NCI-H2107 treated with DMSO at 0.1 percent for 48 hours (cell line): ENCODE measurements around the gene ZAR1L.

Source experiments
- DNase-seq: peaks from one replicate; lab custom pipeline; 2025; ENCODE audit not compliant: unreplicated experiment; lab: John Stamatoyannopoulos, UW

Gene ZAR1L

GRCh38 chr13:32302461-32302860 lies 12.7 kb downstream of the ZAR1L start:
- no peak for DNase-seq

- DNase-seq, result no peak
Observed at GRCh38 chr13:32300920-32301319, 14.2 kb downstream of the ZAR1L start.

- DNase-seq, result no peak
Observed at GRCh38 chr13:32300406-32300805, 14.8 kb downstream of the ZAR1L start.

- DNase-seq, result no peak
Observed at GRCh38 chr13:32299893-32300292, 15.3 kb downstream of the ZAR1L start.

- DNase-seq, result no peak
Observed at GRCh38 chr13:32298695-32299094, 16.5 kb downstream of the ZAR1L start.

- DNase-seq, result no peak
Observed at GRCh38 chr13:32297206-32297605, 18.0 kb downstream of the ZAR1L start.

- DNase-seq, result no peak
Observed at GRCh38 chr13:32285633-32285965, 29.6 kb downstream of the ZAR1L start.

- DNase-seq, result no peak
Observed at GRCh38 chr13:32284927-32285632, 30.1 kb downstream of the ZAR1L start.

- DNase-seq, result no peak
Observed at GRCh38 chr13:32282096-32282711, 33.0 kb downstream of the ZAR1L start.

- DNase-seq, result no peak
Observed at GRCh38 chr13:32281096-32281495, 34.1 kb downstream of the ZAR1L start.

- no peak for DNase-seq
Observed at GRCh38 chr13:32278426-32278825, 36.7 kb downstream of the ZAR1L start.

GRCh38 chr13:32277839-32278238 lies 37.3 kb downstream of the ZAR1L start:
- no peak for DNase-seq

GRCh38 chr13:32272021-32272683 lies 43.0 kb downstream of the ZAR1L start:
- no peak for DNase-seq

GRCh38 chr13:32267836-32268439 lies 47.2 kb downstream of the ZAR1L start:
- DNase-seq, result peak; percentile 1

GRCh38 chr13:32266130-32266529 lies 49.0 kb downstream of the ZAR1L start:
- no peak for DNase-seq

GRCh38 chr13:32265726-32266125 lies 49.4 kb downstream of the ZAR1L start:
- no peak for DNase-seq

- DNase-seq, result no peak
Observed at GRCh38 chr13:32264407-32264806, 50.8 kb downstream of the ZAR1L start.

GRCh38 chr13:32262619-32263018 lies 52.5 kb downstream of the ZAR1L start:
- DNase-seq, result no peak

GRCh38 chr13:32262165-32262564 lies 53.0 kb downstream of the ZAR1L start:
- no peak for DNase-seq

- no peak for DNase-seq
Observed at GRCh38 chr13:32261567-32261966, 53.6 kb downstream of the ZAR1L start.

- no peak for DNase-seq
Observed at GRCh38 chr13:32259116-32259515, 56.0 kb downstream of the ZAR1L start.

- no peak for DNase-seq
Observed at GRCh38 chr13:32257649-32258048, 57.5 kb downstream of the ZAR1L start.
